DND-41 (cell line): ENCODE measurements around the gene GPC1.

Experiments used
- ATAC-seq: fragments of 200-7000 bp; cut with Tn5 transposase; 3 replicates; pipeline ENCODE4 v1.9.1; 2021; ENCODE audit warnings: low read depth; ENCODE audit not compliant: insufficient read depth
- DNase-seq: peaks from one replicate; pipeline ENCODE4 v3.0.0-alpha.2; 2020
- H2AFZ ChIP-seq: 2 replicates; pipeline ENCODE4 v1.6.0; 2012; ENCODE audit warnings: low read depth, low read length
- H3K27ac ChIP-seq: 2 replicates; pipeline ENCODE4 v1.5.1; 2012; ENCODE audit warnings: low read length, inconsistent platforms
- H3K27me3 ChIP-seq: fragments of 200-600 bp; sonication (generic); 2 replicates; pipeline ENCODE4 v1.6.0; 2012; ENCODE audit warnings: low read length, mild to moderate bottlenecking, inconsistent platforms; ENCODE audit not compliant: insufficient read depth, poor library complexity
- H3K36me3 ChIP-seq: 2 replicates; pipeline ENCODE4 v1.5.1; 2012; ENCODE audit warnings: low read length, inconsistent platforms; ENCODE audit not compliant: insufficient read depth
- H3K4me1 ChIP-seq: 2 replicates; pipeline ENCODE4 v1.5.1; 2012; ENCODE audit warnings: mild to moderate bottlenecking, low read length; ENCODE audit not compliant: insufficient read depth
- H3K4me2 ChIP-seq: 2 replicates; pipeline ENCODE4 v1.6.0; 2012; ENCODE audit warnings: mild to moderate bottlenecking, moderate library complexity, low read length, inconsistent platforms; ENCODE audit not compliant: insufficient read depth
- H3K4me3 ChIP-seq, 2 experiments: fragments of 200-600 bp in 1 of 2; shearing (Covaris generic) in 1 of 2; 2 replicates each; pipeline ENCODE4 v1.5.1; 2012 to 2016; ENCODE audit warnings: inconsistent platforms in 2 of 2, low read length in 2 of 2, mild to moderate bottlenecking in 2 of 2, low read depth in 1 of 2, moderate library complexity in 1 of 2
- H3K79me2 ChIP-seq: 2 replicates; pipeline ENCODE4 v1.6.0; 2012; ENCODE audit warnings: low read length, inconsistent platforms; ENCODE audit not compliant: insufficient read depth
- H3K9ac ChIP-seq: 2 replicates; pipeline ENCODE4 v1.6.0; 2012; ENCODE audit warnings: low read depth, mild to moderate bottlenecking, inconsistent platforms, low read length, moderate library complexity
- H3K9me3 ChIP-seq: 2 replicates; pipeline ENCODE4 v1.5.1; 2012; ENCODE audit warnings: low read length, moderate library complexity, mild to moderate bottlenecking, inconsistent platforms; ENCODE audit not compliant: insufficient read depth, severe bottlenecking
- H4K20me1 ChIP-seq: 2 replicates; pipeline ENCODE4 v1.6.0; 2012; ENCODE audit warnings: low read length; ENCODE audit not compliant: insufficient read depth
- EZH2 ChIP-seq: IDR thresholded peaks from 3 replicates; pipeline ENCODE4 v1.6.1; 2012; ENCODE audit warnings: borderline replicate concordance, low read depth, mild to moderate bottlenecking, moderate library complexity, low read length, inconsistent platforms; ENCODE audit not compliant: severe bottlenecking
- TF ChIP-seq, protein P1 (sequence below): IDR thresholded peaks from 2 replicates; pipeline ENCODE4 v1.5.1; 2012; ENCODE audit warnings: borderline replicate concordance, low read length, moderate library complexity, mild to moderate bottlenecking; ENCODE audit not compliant: poor library complexity, severe bottlenecking; ENCODE audit errors: extremely low read depth

Gene GPC1

DNA sequence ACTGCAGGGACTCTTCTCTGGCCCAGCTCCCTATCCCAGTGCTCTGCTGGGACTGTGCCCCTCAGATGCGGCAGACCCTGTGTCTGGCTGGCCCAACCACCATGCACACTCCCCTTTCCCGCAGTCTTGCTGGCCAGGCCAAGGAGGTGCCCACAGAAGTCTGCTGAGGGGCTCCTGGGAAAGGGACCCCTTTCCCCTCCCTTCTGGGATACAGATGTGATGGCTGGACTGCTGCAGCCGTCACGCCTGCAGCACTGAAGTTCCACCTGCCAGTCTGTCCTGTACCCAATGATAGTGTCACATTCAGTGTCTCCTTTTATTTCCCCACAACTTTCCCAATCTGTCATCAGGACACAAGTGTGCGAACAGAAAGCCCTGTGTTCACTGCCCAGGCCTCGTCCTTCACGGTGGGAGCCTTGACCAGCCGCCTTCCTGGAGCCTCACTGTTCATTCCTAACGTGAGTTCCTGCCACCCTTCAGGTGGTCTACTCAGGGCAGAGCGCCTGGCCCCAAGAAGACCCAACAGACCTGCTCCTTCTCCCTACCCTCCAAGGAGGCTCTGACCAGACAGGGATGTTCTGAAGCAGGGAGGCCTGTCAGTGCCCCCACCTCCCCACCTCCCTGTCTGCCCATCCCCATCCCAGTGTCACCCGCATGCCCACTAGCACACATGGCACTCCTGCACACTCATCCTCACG lies 75.2 kb downstream of the GPC1 start:
- TF ChIP-seq EZH2: no peak
- TF ChIP-seq, protein P1, sequence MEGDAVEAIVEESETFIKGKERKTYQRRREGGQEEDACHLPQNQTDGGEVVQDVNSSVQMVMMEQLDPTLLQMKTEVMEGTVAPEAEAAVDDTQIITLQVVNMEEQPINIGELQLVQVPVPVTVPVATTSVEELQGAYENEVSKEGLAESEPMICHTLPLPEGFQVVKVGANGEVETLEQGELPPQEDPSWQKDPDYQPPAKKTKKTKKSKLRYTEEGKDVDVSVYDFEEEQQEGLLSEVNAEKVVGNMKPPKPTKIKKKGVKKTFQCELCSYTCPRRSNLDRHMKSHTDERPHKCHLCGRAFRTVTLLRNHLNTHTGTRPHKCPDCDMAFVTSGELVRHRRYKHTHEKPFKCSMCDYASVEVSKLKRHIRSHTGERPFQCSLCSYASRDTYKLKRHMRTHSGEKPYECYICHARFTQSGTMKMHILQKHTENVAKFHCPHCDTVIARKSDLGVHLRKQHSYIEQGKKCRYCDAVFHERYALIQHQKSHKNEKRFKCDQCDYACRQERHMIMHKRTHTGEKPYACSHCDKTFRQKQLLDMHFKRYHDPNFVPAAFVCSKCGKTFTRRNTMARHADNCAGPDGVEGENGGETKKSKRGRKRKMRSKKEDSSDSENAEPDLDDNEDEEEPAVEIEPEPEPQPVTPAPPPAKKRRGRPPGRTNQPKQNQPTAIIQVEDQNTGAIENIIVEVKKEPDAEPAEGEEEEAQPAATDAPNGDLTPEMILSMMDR: no peak
- Histone ChIP-seq H4K20me1 (no peaks in the 10 kb centered on the region; the same call in 1 of the 2 replicates), H3K79me2 (no peaks in the 10 kb centered on the region), H3K4me2 (no peak overlapping the region), H3K36me3 (peaks cover 35% of the 10 kb centered on the region), H3K27me3 (no peaks in the 10 kb centered on the region), H3K9me3 (no peaks in the 10 kb centered on the region), H3K27ac (no peak overlapping the region), H3K9ac (no peak overlapping the region), H2AFZ (no peak overlapping the region), H3K4me3 (no peak overlapping the region), H3K4me1 (no peaks in the 10 kb centered on the region)
- no peak for ATAC-seq
- no peak for DNase-seq

DNA sequence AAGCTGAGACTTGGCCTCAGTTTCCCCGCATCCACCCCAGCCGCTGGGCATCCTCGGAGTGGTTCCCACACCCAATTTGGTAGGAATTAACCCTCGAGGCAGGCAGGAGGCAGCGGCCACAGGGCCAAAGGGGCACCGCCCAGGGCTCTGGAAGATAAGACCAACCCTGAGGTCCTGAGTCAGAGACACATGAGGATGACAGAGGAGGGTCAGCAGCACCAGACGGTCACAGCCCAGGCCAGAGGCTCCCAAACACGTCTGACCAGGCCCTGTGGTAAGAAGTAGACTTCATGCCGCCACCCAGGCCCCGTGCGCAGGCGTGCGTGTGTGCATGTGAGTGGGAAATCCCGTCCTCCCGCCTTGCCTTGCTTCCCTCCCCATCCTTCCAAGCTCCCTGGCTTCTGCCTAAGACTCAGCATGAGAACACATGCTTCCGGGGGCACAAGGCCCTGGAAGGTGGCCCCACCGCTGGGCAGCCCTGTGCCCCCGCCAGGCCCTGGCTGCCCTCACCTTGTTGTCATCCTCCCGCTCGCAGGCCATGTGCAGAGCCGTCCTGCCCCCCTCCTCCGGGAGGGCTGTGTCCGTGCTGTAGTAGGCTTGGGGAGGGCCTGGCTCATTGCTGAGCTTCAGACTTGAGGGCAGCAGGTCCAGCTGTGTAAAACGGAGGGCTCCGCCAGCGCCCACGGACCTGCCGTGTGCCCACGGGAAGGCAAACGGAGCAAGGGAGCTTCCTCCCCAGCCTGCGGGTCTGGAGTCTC lies 76.1 kb downstream of the GPC1 start:
- Histone ChIP-seq H2AFZ (no peak overlapping the region), H3K27me3 (no peaks in the 10 kb centered on the region), H4K20me1 (no peaks in the 10 kb centered on the region; the same call in 1 of the 2 replicates), H3K9me3 (no peaks in the 10 kb centered on the region), H3K36me3 (peaks cover 35% of the 10 kb centered on the region), H3K79me2 (no peaks in the 10 kb centered on the region), H3K9ac (no peak overlapping the region), H3K27ac (no peak overlapping the region), H3K4me3 (no peak overlapping the region), H3K4me1 (no peaks in the 10 kb centered on the region), H3K4me2 (no peak overlapping the region)
- ATAC-seq (no peak), DNase-seq (no peak)
- TF ChIP-seq, protein P1: no peak
- no peak for TF ChIP-seq EZH2

DNA sequence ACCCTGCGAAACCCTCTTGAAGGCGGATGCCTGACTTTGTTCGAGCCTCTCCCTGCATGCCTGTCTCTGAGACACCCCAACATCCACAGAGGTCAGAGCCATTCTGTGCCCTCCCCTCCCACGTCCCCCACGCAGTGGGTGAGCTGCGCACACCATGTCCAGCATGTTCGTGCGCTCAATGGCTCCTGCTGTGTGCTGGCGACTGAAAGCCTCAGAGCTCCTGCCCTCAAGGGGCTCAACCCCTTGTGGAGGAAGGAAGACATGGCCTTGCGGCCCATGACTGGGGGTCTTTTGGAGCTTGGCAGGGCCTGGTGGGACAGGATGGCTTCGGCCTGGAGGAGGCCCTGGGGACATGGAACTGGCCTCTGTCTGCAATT lies 76.6 kb downstream of the GPC1 start:
- H3K79me2 ChIP-seq: no peaks in the 10 kb centered on the region
- ATAC-seq: no peak
- H3K4me2 ChIP-seq: no peak overlapping the region
- no peak overlapping the region for H3K27ac ChIP-seq
- no peaks in the 10 kb centered on the region for H3K27me3 ChIP-seq
- no peak overlapping the region for H3K9ac ChIP-seq
- peaks cover 35% of the 10 kb centered on the region for H3K36me3 ChIP-seq
- no peaks in the 10 kb centered on the region; the same call in 1 of the 2 replicates for H4K20me1 ChIP-seq
- H3K9me3 ChIP-seq: no peaks in the 10 kb centered on the region
- no peak for DNase-seq
- no peak overlapping the region for H3K4me3 ChIP-seq
- TF ChIP-seq EZH2: no peak
- TF ChIP-seq, protein P1: no peak
- no peaks in the 10 kb centered on the region for H3K4me1 ChIP-seq
- H2AFZ ChIP-seq: no peak overlapping the region
